Chondrocyte (in vitro differentiated cells): ENCODE data around the gene CYP4F22. TPM values are rescaled to one million over a fixed set of nuclear protein-coding genes. Genes with fewer than 3 reads are reported as not detected.
"Not testable (repeated sequence)": the region's sequence is repeated elsewhere in the genome, so short reads cannot be mapped to it uniquely, and the experiment has no call there.

Experiments
- DNase-seq: peaks from one replicate; pipeline ENCODE4 v3.0.0; 2021; ENCODE audit warnings: mixed read lengths, low spot score
- H3K27ac Mint-ChIP-seq: one replicate; pipeline ENCODE4 v1.8.0; 2021; ENCODE audit warnings: mild to moderate bottlenecking, moderate library complexity, mixed read lengths; ENCODE audit not compliant: unreplicated experiment
- H3K27me3 Mint-ChIP-seq: 2 replicates; pipeline ENCODE4 v1.8.0; 2021; ENCODE audit warnings: low read depth, mixed read lengths
- H3K36me3 Mint-ChIP-seq: 2 replicates; pipeline ENCODE4 v1.8.0; 2021; ENCODE audit warnings: low read depth, mixed read lengths
- H3K4me1 Mint-ChIP-seq: 2 replicates; pipeline ENCODE4 v1.8.0; 2021; ENCODE audit warnings: low read depth, mild to moderate bottlenecking, mixed read lengths
- H3K4me3 Mint-ChIP-seq: one replicate; pipeline ENCODE4 v1.8.0; 2021; ENCODE audit warnings: mild to moderate bottlenecking, moderate library complexity, mixed read lengths; ENCODE audit not compliant: unreplicated experiment
- H3K9me3 Mint-ChIP-seq: 2 replicates; pipeline ENCODE4 v1.8.0; 2021; ENCODE audit warnings: low read depth, mixed read lengths
- total RNA-seq: library from RNA; stranded (reverse); gene quantifications from 3 replicates; pipeline ENCODE4 v1.2.1, GENCODE V29; 2021
- TF ChIP-seq, protein P1 (sequence below): fragments of 200-600 bp; sonication (generic); IDR thresholded peaks from 2 replicates; pipeline ENCODE4 v1.5.0; 2021; ENCODE audit warnings: antibody characterized with exemption, mild to moderate bottlenecking, moderate library complexity

CYP4F22 gene
- total RNA-seq, 1 donor from 2014 or later: not detected

DNA sequence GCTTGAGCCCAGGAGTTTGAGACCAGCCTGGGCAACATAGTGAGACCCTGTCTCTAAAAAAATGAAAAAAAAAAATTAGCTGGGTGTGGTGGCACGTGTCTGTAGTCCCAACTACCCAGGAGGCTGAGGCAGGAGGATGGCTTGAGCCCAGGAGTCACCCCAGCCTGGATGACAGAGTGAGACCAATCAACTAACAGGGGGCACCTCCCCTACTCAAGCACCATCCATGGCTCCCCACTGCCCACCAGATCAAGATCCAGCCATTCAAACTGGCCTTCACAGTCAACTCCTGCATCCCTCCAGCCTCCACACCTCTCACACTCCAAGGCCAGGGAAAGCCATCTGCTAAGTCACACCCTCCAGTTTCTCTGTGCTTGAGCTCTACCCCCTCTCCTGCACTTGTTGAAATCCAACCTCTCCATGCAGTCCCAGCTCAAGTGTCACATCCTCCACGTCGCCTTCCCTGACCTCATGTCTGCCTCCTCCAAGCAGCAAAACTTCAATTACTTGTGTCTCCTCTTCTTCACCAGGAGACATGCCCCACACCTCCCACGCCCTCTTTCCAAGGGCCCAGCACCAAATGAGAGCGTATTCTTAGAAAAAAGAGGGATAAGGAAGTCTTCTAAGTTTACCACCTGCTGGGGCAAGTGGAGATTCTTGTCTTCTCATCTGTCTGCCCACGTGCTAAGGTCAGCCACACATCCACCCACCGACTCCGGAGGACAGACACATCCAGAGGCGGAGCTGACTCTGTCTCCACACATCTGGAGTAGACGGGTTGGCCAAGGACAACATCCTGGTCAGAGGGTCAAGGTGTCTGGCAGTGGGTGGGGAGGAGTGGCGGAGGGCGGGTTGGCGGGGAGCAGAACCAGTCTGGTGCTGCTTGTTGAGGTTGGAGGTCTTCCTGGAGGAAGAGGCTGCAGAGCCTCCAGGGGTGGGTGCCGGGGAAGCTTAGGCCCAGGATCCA is 974 bp upstream of the CYP4F22 start:
- Mint-ChIP-seq H3K27ac (no peak overlapping the region), H3K4me3 (no peak overlapping the region), H3K27me3 (peaks cover 18% of the 10 kb centered on the region), H3K36me3 (no peaks in the 10 kb centered on the region), H3K4me1 (no peaks in the 10 kb centered on the region), H3K9me3 (no peaks in the 10 kb centered on the region)
- TF ChIP-seq, protein P1, sequence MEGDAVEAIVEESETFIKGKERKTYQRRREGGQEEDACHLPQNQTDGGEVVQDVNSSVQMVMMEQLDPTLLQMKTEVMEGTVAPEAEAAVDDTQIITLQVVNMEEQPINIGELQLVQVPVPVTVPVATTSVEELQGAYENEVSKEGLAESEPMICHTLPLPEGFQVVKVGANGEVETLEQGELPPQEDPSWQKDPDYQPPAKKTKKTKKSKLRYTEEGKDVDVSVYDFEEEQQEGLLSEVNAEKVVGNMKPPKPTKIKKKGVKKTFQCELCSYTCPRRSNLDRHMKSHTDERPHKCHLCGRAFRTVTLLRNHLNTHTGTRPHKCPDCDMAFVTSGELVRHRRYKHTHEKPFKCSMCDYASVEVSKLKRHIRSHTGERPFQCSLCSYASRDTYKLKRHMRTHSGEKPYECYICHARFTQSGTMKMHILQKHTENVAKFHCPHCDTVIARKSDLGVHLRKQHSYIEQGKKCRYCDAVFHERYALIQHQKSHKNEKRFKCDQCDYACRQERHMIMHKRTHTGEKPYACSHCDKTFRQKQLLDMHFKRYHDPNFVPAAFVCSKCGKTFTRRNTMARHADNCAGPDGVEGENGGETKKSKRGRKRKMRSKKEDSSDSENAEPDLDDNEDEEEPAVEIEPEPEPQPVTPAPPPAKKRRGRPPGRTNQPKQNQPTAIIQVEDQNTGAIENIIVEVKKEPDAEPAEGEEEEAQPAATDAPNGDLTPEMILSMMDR: no peak
- DNase-seq: peak; percentile 58

DNA sequence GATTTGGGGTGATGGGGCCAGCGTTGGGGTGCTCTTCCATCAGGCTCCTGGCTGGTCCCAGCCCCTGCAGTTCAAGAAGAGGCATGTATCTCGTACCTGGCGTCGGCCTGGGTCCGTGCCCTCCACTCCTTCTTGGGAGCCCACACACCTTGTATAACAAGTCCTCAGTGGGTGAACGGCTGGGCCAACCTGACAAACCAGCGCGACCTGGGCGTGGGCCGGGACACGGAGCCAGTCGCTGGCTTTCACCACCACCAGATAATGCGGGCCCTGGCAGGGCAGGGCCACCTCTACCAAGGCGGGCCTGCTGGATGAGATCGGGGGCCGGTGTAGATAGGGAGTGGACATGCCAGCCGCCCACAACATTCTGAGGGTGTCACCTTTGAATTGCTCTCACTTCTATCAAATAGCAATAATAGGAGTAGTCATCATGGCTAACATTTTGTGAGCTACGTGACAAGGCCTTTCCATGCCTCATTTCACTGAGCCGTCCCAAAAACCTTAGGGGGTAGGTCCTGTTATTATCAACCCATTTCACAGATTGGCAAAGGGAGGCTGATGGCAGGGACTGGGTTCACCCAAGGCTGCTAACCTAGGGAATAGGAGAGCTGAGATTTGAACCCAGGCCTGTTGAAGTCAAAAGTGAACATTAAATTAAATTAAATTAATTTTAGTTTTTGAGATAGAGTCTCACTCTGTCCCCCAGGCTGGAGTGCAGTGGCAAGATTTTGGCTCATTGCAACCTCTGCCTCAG is 3.5 kb downstream of the CYP4F22 start:
- Mint-ChIP-seq H3K4me3 (no peak overlapping the region), H3K4me1 (no peaks in the 10 kb centered on the region), H3K9me3 (peaks cover 5% of the 10 kb centered on the region), H3K27me3 (peaks cover 11% of the 10 kb centered on the region), H3K36me3 (peaks cover 1% of the 10 kb centered on the region), H3K27ac (no peak overlapping the region)
- DNase-seq: no peak
- TF ChIP-seq, protein P1: no peak

DNA sequence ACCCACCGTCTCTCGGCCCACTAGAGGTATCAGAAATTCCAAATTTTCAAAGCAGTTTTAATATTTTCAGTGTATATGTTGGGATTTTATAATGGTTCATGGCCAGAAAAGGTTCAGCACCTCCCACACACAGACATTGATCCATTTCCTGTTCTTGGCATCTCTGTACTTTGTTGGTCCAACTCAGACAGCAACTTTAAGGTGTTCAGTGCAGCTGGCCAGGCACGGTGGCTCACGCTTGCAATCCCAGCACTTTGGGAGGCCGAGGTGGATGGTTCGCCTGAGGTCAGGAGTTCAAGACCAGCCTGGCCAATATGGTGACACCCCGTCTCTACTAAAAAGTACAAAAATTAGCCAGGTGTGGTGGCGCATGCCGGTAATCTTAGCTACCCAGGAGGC is 6.9 kb downstream of the CYP4F22 start:
- H3K9me3 Mint-ChIP-seq: not testable (repeated sequence)

DNA sequence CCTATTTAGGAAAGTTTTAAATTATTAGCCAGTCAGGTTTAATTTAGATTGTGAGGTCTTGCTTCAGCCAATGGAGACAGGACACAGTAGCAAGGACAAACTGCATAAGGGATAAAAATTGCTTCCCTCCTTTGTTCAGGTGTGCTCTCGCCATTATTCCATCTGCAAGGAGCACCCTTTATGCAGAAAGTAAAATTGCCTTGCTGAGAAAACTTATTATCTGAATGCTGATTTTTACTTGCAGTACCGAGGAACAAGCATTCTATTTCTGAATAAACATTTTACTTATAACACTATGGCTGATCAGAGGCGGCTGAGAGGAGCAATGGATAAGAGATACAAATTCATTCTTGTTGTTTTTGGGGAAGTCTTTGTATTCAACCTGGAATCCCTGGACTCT is 8.0 kb downstream of the CYP4F22 start:
- Mint-ChIP-seq H3K4me1 (no peaks in the 10 kb centered on the region), H3K9me3 (peaks cover 8% of the 10 kb centered on the region), H3K27ac (no peak overlapping the region), H3K36me3 (peaks cover 1% of the 10 kb centered on the region), H3K27me3 (peaks cover 8% of the 10 kb centered on the region), H3K4me3 (no peak overlapping the region)
- no peak for DNase-seq
- TF ChIP-seq, protein P1: no peak

More for the DNA sequence above, 6.9 kb downstream of the CYP4F22 start:
- not testable (repeated sequence) for H3K4me1 Mint-ChIP-seq, H3K27me3 Mint-ChIP-seq, H3K4me3 Mint-ChIP-seq, H3K27ac Mint-ChIP-seq, H3K36me3 Mint-ChIP-seq
- DNase-seq: peak; percentile 50

DNA sequence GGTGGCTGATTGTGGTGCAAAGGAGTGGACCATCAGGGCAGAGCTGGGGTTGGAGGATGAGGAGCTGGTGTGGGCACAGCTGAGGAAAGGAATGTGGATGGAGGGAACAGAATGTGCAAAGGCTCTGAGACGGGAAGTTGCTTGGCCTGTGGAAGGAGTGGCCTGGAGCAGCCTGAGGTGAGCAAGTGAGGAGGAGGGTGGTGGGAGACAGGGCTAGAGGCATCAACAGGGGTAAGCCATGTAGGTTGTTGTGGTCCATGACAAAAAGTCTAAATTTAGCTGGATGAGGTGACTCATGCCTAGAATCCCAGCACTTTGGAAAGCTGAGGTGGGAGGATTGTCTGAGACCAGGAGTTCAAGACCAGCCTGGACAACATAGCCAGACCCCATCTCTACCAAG is 9.5 kb downstream of the CYP4F22 start:
- DNase-seq: no peak
- H3K27me3 Mint-ChIP-seq: peaks cover 8% of the 10 kb centered on the region
- no peak overlapping the region for H3K27ac Mint-ChIP-seq
- no peak overlapping the region for H3K4me3 Mint-ChIP-seq
- no peaks in the 10 kb centered on the region for H3K4me1 Mint-ChIP-seq
- peaks cover 1% of the 10 kb centered on the region for H3K36me3 Mint-ChIP-seq
- peaks cover 8% of the 10 kb centered on the region for H3K9me3 Mint-ChIP-seq
- TF ChIP-seq, protein P1: no peak
